Astrocyte (in vitro differentiated cells and primary cell): ENCODE data around the gene TMC2.

Source experiments
- EZH2 ChIP-seq: IDR thresholded peaks from 2 replicates; pipeline ENCODE4 v1.6.1; 2012; ENCODE audit warnings: mild to moderate bottlenecking, low read length, inconsistent platforms; ENCODE audit not compliant: insufficient read depth
- TF ChIP-seq, protein P1 (sequence below): IDR thresholded peaks from 2 replicates; pipeline ENCODE4 v1.5.1; 2011; ENCODE audit warnings: low read depth, mild to moderate bottlenecking, inconsistent platforms, low read length, moderate library complexity; ENCODE audit not compliant: insufficient read depth

DNA sequence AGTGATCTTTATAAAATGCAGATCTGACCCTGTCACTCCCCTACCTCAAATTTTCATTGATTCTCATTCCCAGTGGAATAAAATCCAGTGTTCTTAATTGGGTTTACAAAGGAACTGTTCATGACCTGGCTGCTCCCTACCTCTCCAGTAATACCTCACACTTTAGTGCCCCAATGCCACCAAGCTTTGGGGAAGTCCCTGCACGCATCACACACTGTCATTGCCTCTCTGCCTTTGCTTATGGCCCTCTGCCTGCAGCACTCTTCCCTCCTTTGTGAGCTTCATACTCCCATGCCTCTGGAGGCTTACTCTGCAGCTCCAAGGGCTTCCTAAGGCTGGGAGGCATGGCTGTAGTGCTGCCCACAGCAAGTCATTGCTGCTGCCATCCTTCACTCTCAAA, 57.4 kb downstream of the TMC2 start:
- TF ChIP-seq, protein P1, sequence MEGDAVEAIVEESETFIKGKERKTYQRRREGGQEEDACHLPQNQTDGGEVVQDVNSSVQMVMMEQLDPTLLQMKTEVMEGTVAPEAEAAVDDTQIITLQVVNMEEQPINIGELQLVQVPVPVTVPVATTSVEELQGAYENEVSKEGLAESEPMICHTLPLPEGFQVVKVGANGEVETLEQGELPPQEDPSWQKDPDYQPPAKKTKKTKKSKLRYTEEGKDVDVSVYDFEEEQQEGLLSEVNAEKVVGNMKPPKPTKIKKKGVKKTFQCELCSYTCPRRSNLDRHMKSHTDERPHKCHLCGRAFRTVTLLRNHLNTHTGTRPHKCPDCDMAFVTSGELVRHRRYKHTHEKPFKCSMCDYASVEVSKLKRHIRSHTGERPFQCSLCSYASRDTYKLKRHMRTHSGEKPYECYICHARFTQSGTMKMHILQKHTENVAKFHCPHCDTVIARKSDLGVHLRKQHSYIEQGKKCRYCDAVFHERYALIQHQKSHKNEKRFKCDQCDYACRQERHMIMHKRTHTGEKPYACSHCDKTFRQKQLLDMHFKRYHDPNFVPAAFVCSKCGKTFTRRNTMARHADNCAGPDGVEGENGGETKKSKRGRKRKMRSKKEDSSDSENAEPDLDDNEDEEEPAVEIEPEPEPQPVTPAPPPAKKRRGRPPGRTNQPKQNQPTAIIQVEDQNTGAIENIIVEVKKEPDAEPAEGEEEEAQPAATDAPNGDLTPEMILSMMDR = no peak
- TF ChIP-seq EZH2 = no peak
